Embryonic facial prominence (tissue), 1 donor: ENCODE measurements around the gene TRIM9.

Source experiments
- DNase-seq: peaks from one replicate; pipeline ENCODE4 v3.0.0-alpha.2; 2016; ENCODE audit errors: extremely low spot score

The TRIM9 gene

GRCh38 chr14:51093371-51094281, 1.3 kb downstream of the TRIM9 start:
- no peak for DNase-seq

GRCh38 chr14:51092965-51093364, 1.9 kb downstream of the TRIM9 start:
- DNase-seq: no peak

- DNase-seq: no peak
Measured at GRCh38 chr14:51089278-51089677, 5.6 kb downstream of the TRIM9 start.

- DNase-seq: no peak
Measured at GRCh38 chr14:51087031-51087441, 7.9 kb downstream of the TRIM9 start.

GRCh38 chr14:51086044-51086443, 8.9 kb downstream of the TRIM9 start:
- no peak for DNase-seq

GRCh38 chr14:51084962-51085361, 9.9 kb downstream of the TRIM9 start:
- no peak for DNase-seq

GRCh38 chr14:51084507-51084906, 10.4 kb downstream of the TRIM9 start:
- DNase-seq: no peak

GRCh38 chr14:51082349-51082748, 12.6 kb downstream of the TRIM9 start:
- DNase-seq: no peak

GRCh38 chr14:51081712-51082111, 13.2 kb downstream of the TRIM9 start:
- no peak for DNase-seq

GRCh38 chr14:51081209-51081608, 13.7 kb downstream of the TRIM9 start:
- DNase-seq: no peak

GRCh38 chr14:51080645-51081044, 14.3 kb downstream of the TRIM9 start:
- DNase-seq: no peak

- no peak for DNase-seq
Measured at GRCh38 chr14:51079489-51079888, 15.4 kb downstream of the TRIM9 start.

GRCh38 chr14:51079085-51079484, 15.8 kb downstream of the TRIM9 start:
- no peak for DNase-seq

GRCh38 chr14:51074701-51075385, 20.1 kb downstream of the TRIM9 start:
- DNase-seq: no peak

GRCh38 chr14:51073731-51074130, 21.2 kb downstream of the TRIM9 start:
- DNase-seq: no peak

GRCh38 chr14:51072976-51073375, 21.9 kb downstream of the TRIM9 start:
- DNase-seq: no peak

GRCh38 chr14:51071857-51072256, 23.0 kb downstream of the TRIM9 start:
- DNase-seq: no peak

- DNase-seq: no peak
Measured at GRCh38 chr14:51070726-51071125, 24.2 kb downstream of the TRIM9 start.

- no peak for DNase-seq
Measured at GRCh38 chr14:51069055-51069454, 25.9 kb downstream of the TRIM9 start.

- DNase-seq: no peak
Measured at GRCh38 chr14:51068268-51068667, 26.6 kb downstream of the TRIM9 start.

- no peak for DNase-seq
Measured at GRCh38 chr14:51067295-51067694, 27.6 kb downstream of the TRIM9 start.

GRCh38 chr14:51066576-51066975, 28.3 kb downstream of the TRIM9 start:
- no peak for DNase-seq

- no peak for DNase-seq
Measured at GRCh38 chr14:51059032-51059431, 35.9 kb downstream of the TRIM9 start.
